Ascending aorta (tissue), 2 donors: ENCODE data around the gene WDR72. TPM values are rescaled to one million over a fixed set of nuclear protein-coding genes. Genes with fewer than 3 reads are reported as not detected.

Experiments used
- DNase-seq, 2 donors: peaks; one replicate each; pipeline ENCODE4 v3.0.0-alpha.2; 2019; ENCODE audit warnings: low spot score in 2 of 2
- H3K27ac ChIP-seq, 2 donors: fragments of 200-600 bp; sonication (generic); one replicate each; pipeline ENCODE4 v1.5.1; 2016 to 2017; ENCODE audit warnings: mild to moderate bottlenecking in 1 of 2
- H3K27me3 ChIP-seq: fragments of 200-600 bp; sonication (generic); one replicate; pipeline ENCODE4 v1.5.1; 2017
- H3K36me3 ChIP-seq, 2 donors: fragments of 200-600 bp; sonication (generic); one replicate each; pipeline ENCODE4 v1.5.1; 2016
- H3K4me1 ChIP-seq, 2 donors: fragments of 200-600 bp; sonication (generic); one replicate each; pipeline ENCODE4 v1.5.1; 2016 to 2017; ENCODE audit warnings: mild to moderate bottlenecking in 1 of 2
- H3K4me3 ChIP-seq, 2 donors: fragments of 200-600 bp; sonication (generic); one replicate each; pipeline ENCODE4 v1.5.1; 2016 to 2017; ENCODE audit warnings: mild to moderate bottlenecking in 1 of 2
- H3K9me3 ChIP-seq, 2 donors: fragments of 200-600 bp; sonication (generic); one replicate each; pipeline ENCODE4 v1.5.1; 2016
- intact Hi-C: fragments of 100-400 bp; cut with DNase I; formaldehyde crosslinking; loops from one replicate; pipeline ENCODE4 v1.15.1; 2023
- total RNA-seq: library from RNA; depleted of rRNA; stranded (reverse); fragments of >200 nt; gene quantifications from one replicate; pipeline ENCODE4 v1.1.0, GENCODE V29; 2016
- TF ChIP-seq, protein P1 (sequence below), 3 experiments: fragments of 200-600 bp in 2 of 3; fragments of 450-650 bp in 1 of 3; sonication (generic) in 2 of 3; IDR thresholded peaks; one replicate each; pipeline ENCODE4 v1.5.1; 2016 to 2019; ENCODE audit warnings: antibody characterized with exemption in 3 of 3, mild to moderate bottlenecking in 1 of 3, moderate library complexity in 1 of 3

Gene WDR72
- total RNA-seq, 1 donor from 2014 or later: not detected

DNA sequence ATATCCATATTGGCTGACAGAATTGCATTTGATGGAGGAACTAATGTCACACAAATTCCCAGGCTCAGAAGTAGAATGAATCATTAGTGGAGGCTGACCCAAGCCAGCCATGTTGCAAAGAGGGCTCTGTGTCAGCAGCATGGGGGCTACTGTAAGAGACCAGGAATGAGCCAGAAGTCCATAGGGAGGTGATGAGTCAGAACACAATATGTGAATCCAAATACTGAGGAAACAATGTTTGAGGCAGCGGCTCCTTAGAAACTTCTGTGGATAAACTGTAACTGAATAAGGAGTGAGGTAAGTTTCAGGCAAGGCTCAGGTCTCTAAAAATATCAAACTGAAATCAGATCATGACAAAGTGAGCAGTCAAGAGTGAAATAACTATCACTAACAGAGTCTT is 170.7 kb downstream of the WDR72 start:
- intact Hi-C loops: no loop called here

GRCh38 chr15:53586799-53587198 is 172.7 kb downstream of the WDR72 start:
- H3K36me3 ChIP-seq: no peaks in the 10 kb centered on the region
- intact Hi-C loops: no loop called here
- no peaks in the 10 kb centered on the region for H3K4me1 ChIP-seq
- no peak overlapping the region for H3K4me3 ChIP-seq
- TF ChIP-seq, protein P1, sequence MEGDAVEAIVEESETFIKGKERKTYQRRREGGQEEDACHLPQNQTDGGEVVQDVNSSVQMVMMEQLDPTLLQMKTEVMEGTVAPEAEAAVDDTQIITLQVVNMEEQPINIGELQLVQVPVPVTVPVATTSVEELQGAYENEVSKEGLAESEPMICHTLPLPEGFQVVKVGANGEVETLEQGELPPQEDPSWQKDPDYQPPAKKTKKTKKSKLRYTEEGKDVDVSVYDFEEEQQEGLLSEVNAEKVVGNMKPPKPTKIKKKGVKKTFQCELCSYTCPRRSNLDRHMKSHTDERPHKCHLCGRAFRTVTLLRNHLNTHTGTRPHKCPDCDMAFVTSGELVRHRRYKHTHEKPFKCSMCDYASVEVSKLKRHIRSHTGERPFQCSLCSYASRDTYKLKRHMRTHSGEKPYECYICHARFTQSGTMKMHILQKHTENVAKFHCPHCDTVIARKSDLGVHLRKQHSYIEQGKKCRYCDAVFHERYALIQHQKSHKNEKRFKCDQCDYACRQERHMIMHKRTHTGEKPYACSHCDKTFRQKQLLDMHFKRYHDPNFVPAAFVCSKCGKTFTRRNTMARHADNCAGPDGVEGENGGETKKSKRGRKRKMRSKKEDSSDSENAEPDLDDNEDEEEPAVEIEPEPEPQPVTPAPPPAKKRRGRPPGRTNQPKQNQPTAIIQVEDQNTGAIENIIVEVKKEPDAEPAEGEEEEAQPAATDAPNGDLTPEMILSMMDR (IDR thresholded peaks at IDR 0.05): no peak
- H3K9me3 ChIP-seq: no peaks in the 10 kb centered on the region
- no peaks in the 10 kb centered on the region for H3K27me3 ChIP-seq
- DNase-seq: no peak
- no peak overlapping the region for H3K27ac ChIP-seq

More for the DNA sequence above, 170.7 kb downstream of the WDR72 start:
- no peaks in the 10 kb centered on the region for H3K9me3 ChIP-seq
- no peak overlapping the region for H3K4me3 ChIP-seq
- no peaks in the 10 kb centered on the region for H3K36me3 ChIP-seq
- H3K27ac ChIP-seq: no peak overlapping the region
- no peak for DNase-seq
- H3K27me3 ChIP-seq: no peaks in the 10 kb centered on the region
- H3K4me1 ChIP-seq: no peaks in the 10 kb centered on the region
- TF ChIP-seq, protein P1 (IDR thresholded peaks at IDR 0.05): no peak

GRCh38 chr15:53581513-53581912 is 177.9 kb downstream of the WDR72 start:
- Histone ChIP-seq H3K9me3 (no peaks in the 10 kb centered on the region), H3K27me3 (no peaks in the 10 kb centered on the region), H3K36me3 (no peaks in the 10 kb centered on the region), H3K4me1 (no peaks in the 10 kb centered on the region), H3K4me3 (no peak overlapping the region), H3K27ac (no peak overlapping the region)
- TF ChIP-seq, protein P1 (IDR thresholded peaks at IDR 0.05): no peak
- intact Hi-C loops: no loop called here
- no peak for DNase-seq

- Histone ChIP-seq H3K36me3 (no peaks in the 10 kb centered on the region), H3K27me3 (no peaks in the 10 kb centered on the region), H3K4me1 (no peaks in the 10 kb centered on the region), H3K9me3 (no peaks in the 10 kb centered on the region), H3K27ac (no peak overlapping the region), H3K4me3 (no peak overlapping the region)
- intact Hi-C loops: no loop called here
- TF ChIP-seq, protein P1 (IDR thresholded peaks at IDR 0.05): no peak
- DNase-seq: no peak
Observed at GRCh38 chr15:53580366-53580765, 179.1 kb downstream of the WDR72 start.

DNA sequence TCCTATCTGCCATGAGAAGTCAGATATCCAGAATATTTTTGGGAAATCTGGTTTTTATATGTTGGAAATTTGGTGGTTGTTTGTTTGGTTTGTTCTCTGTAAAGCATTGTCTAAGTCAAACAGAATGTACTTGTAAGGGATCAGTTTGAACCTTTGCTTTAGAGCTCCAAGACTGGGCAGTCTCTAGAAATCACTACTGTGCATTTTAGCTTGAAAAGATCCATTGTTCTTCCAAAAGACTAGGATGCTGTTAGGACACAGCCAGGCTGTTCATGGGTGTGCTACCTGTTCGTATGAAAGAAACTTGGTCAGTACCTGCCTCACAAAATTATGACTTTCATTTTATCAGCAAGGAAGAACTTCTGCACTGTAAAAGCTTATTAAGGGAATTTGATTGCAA is 182.6 kb downstream of the WDR72 start:
- no peak for DNase-seq
- TF ChIP-seq, protein P1 (IDR thresholded peaks at IDR 0.05): no peak
- no peak overlapping the region for H3K27ac ChIP-seq
- H3K36me3 ChIP-seq: no peaks in the 10 kb centered on the region
- H3K27me3 ChIP-seq: no peaks in the 10 kb centered on the region
- no peaks in the 10 kb centered on the region for H3K9me3 ChIP-seq
- intact Hi-C loops: no loop called here
- H3K4me1 ChIP-seq: no peaks in the 10 kb centered on the region
- H3K4me3 ChIP-seq: no peak overlapping the region

- intact Hi-C loops: no loop called here
- Histone ChIP-seq H3K27ac (no peak overlapping the region), H3K36me3 (no peaks in the 10 kb centered on the region), H3K4me1 (no peaks in the 10 kb centered on the region), H3K4me3 (no peak overlapping the region), H3K9me3 (no peaks in the 10 kb centered on the region), H3K27me3 (no peaks in the 10 kb centered on the region)
- no peak for DNase-seq
- TF ChIP-seq, protein P1 (IDR thresholded peaks at IDR 0.05): no peak
Observed at GRCh38 chr15:53573091-53573490, 186.4 kb downstream of the WDR72 start.
